ENCODE results near the gene ABCA2.
"Not testable (repeated sequence)": the region's sequence is repeated elsewhere in the genome, so short reads cannot be mapped to it uniquely, and the experiment has no call there.

ABCA2 gene

GRCh38 chr9:137015540-137015930 lies 12.5 kb downstream of the ABCA2 start:
- no peak for DNase-seq

- no peak for DNase-seq
Observed at GRCh38 chr9:137014776-137015539, 13.1 kb downstream of the ABCA2 start.

- no peak for DNase-seq
Observed at GRCh38 chr9:137014166-137014565, 13.9 kb downstream of the ABCA2 start.

- DNase-seq = no peak
Observed at GRCh38 chr9:137013571-137013940, 14.5 kb downstream of the ABCA2 start.

GRCh38 chr9:137012694-137013570 lies 15.1 kb downstream of the ABCA2 start:
- no peak for DNase-seq

GRCh38 chr9:137011907-137012675 lies 15.9 kb downstream of the ABCA2 start:
- DNase-seq = no peak

- no peak for DNase-seq
Observed at GRCh38 chr9:137011156-137011555, 16.9 kb downstream of the ABCA2 start.

GRCh38 chr9:137009938-137010732 lies 17.9 kb downstream of the ABCA2 start:
- no peak for DNase-seq

- no peak for DNase-seq
Observed at GRCh38 chr9:137009217-137009616, 18.8 kb downstream of the ABCA2 start.

GRCh38 chr9:137008312-137008711 lies 19.7 kb downstream of the ABCA2 start:
- DNase-seq = no peak

- no peak for DNase-seq
Observed at GRCh38 chr9:137007816-137008270, 20.2 kb downstream of the ABCA2 start.

GRCh38 chr9:137007108-137007815 lies 20.8 kb downstream of the ABCA2 start:
- DNase-seq = no peak

GRCh38 chr9:137006116-137007003 lies 21.7 kb downstream of the ABCA2 start:
- no peak for DNase-seq

- not testable (repeated sequence) for DNase-seq
Observed at GRCh38 chr9:137004285-137004684, 23.8 kb downstream of the ABCA2 start.

- DNase-seq = no peak
Observed at GRCh38 chr9:137002646-137003041, 25.4 kb downstream of the ABCA2 start.

- DNase-seq = no peak
Observed at GRCh38 chr9:137001857-137002645, 26.0 kb downstream of the ABCA2 start.

- DNase-seq = no peak
Observed at GRCh38 chr9:137000177-137000930, 27.7 kb downstream of the ABCA2 start.

- no peak for DNase-seq
Observed at GRCh38 chr9:136997830-136998234, 30.2 kb downstream of the ABCA2 start.

GRCh38 chr9:136997371-136997770 lies 30.7 kb downstream of the ABCA2 start:
- DNase-seq = no peak
